ENCODE measurements around the gene TCF15.
"Not testable (repeated sequence)": the region's sequence is repeated elsewhere in the genome, so short reads cannot be mapped to it uniquely, and the experiment has no call there.

TCF15 gene

GRCh38 chr20:646868-647233, 36.7 kb upstream of the TCF15 start:
- Mint-ChIP-seq H3K9me3 (no peaks in the 10 kb centered on the region), H3K27me3 (peaks cover 12% of the 10 kb centered on the region), H3K36me3 (ENCODE audit: low read depth) (peaks cover 37% of the 10 kb centered on the region), H3K4me1 (peaks cover 19% of the 10 kb centered on the region), H3K27ac (no peak overlapping the region), H3K4me3 (no peak overlapping the region)
- no peak for DNase-seq
- ATAC-seq, result no peak

- no peak for ATAC-seq
- Mint-ChIP-seq H3K36me3 (ENCODE audit: low read depth) (peaks cover 37% of the 10 kb centered on the region), H3K4me3 (no peak overlapping the region), H3K9me3 (no peaks in the 10 kb centered on the region), H3K27ac (no peak overlapping the region), H3K27me3 (peaks cover 15% of the 10 kb centered on the region), H3K4me1 (peaks cover 17% of the 10 kb centered on the region)
- DNase-seq, result no peak
Observed at GRCh38 chr20:646107-646867, 36.2 kb upstream of the TCF15 start.

- no peak overlapping the region for H3K27ac Mint-ChIP-seq
- no peaks in the 10 kb centered on the region for H3K9me3 Mint-ChIP-seq
- ATAC-seq (peak; percentile 63), DNase-seq (peak; percentile 83)
- H3K36me3 Mint-ChIP-seq (ENCODE audit: low read depth), result peaks cover 33% of the 10 kb centered on the region
- peaks cover 19% of the 10 kb centered on the region for H3K4me1 Mint-ChIP-seq
- peaks cover 18% of the 10 kb centered on the region for H3K27me3 Mint-ChIP-seq
- no peak overlapping the region for H3K4me3 Mint-ChIP-seq
Observed at GRCh38 chr20:645318-646106, 35.4 kb upstream of the TCF15 start.

- ATAC-seq, result no peak
- peaks cover 15% of the 10 kb centered on the region for H3K4me1 Mint-ChIP-seq
- no peak overlapping the region for H3K4me3 Mint-ChIP-seq
- H3K36me3 Mint-ChIP-seq (ENCODE audit: low read depth), result peaks cover 27% of the 10 kb centered on the region
- H3K9me3 Mint-ChIP-seq, result no peaks in the 10 kb centered on the region
- H3K27me3 Mint-ChIP-seq, result peaks cover 24% of the 10 kb centered on the region
- DNase-seq, result no peak
- no peak overlapping the region for H3K27ac Mint-ChIP-seq
Observed at GRCh38 chr20:644692-645317, 34.7 kb upstream of the TCF15 start.

- ATAC-seq (peak; percentile 17), DNase-seq (no peak)
- Mint-ChIP-seq H3K27me3 (peaks cover 26% of the 10 kb centered on the region), H3K4me1 (peaks cover 15% of the 10 kb centered on the region), H3K27ac (no peak overlapping the region), H3K9me3 (no peaks in the 10 kb centered on the region), H3K36me3 (ENCODE audit: low read depth) (peaks cover 9% of the 10 kb centered on the region), H3K4me3 (no peak overlapping the region)
Observed at GRCh38 chr20:642398-643174, 32.5 kb upstream of the TCF15 start.

- not testable (repeated sequence) for H3K9me3 Mint-ChIP-seq; H3K36me3 Mint-ChIP-seq (ENCODE audit: low read depth); H3K4me3 Mint-ChIP-seq; ATAC-seq; H3K27ac Mint-ChIP-seq; DNase-seq
- peaks cover 26% of the 10 kb centered on the region for H3K27me3 Mint-ChIP-seq
- peaks cover 15% of the 10 kb centered on the region for H3K4me1 Mint-ChIP-seq
Observed at GRCh38 chr20:642013-642397, 31.9 kb upstream of the TCF15 start.

GRCh38 chr20:641516-641875, 31.4 kb upstream of the TCF15 start:
- Mint-ChIP-seq H3K4me1 (peaks cover 13% of the 10 kb centered on the region), H3K36me3 (ENCODE audit: low read depth) (no peaks in the 10 kb centered on the region), H3K9me3 (no peaks in the 10 kb centered on the region), H3K4me3 (peak overlapping the region; percentile 46), H3K27me3 (peaks cover 26% of the 10 kb centered on the region), H3K27ac (no peak overlapping the region)
- no peak for ATAC-seq
- no peak for DNase-seq

GRCh38 chr20:640674-641515, 30.8 kb upstream of the TCF15 start:
- H3K36me3 Mint-ChIP-seq (ENCODE audit: low read depth), result no peaks in the 10 kb centered on the region
- H3K4me1 Mint-ChIP-seq, result peaks cover 13% of the 10 kb centered on the region
- H3K27ac Mint-ChIP-seq, result no peak overlapping the region
- DNase-seq (no peak), ATAC-seq (no peak)
- peaks cover 26% of the 10 kb centered on the region for H3K27me3 Mint-ChIP-seq
- no peaks in the 10 kb centered on the region for H3K9me3 Mint-ChIP-seq
- H3K4me3 Mint-ChIP-seq, result no peak overlapping the region

- H3K4me3 Mint-ChIP-seq, result no peak overlapping the region
- H3K4me1 Mint-ChIP-seq, result peaks cover 8% of the 10 kb centered on the region
- DNase-seq, result no peak
- ATAC-seq, result no peak
- H3K36me3 Mint-ChIP-seq (ENCODE audit: low read depth), result no peaks in the 10 kb centered on the region
- H3K27me3 Mint-ChIP-seq, result peaks cover 30% of the 10 kb centered on the region
- H3K9me3 Mint-ChIP-seq, result no peaks in the 10 kb centered on the region
- no peak overlapping the region for H3K27ac Mint-ChIP-seq
Observed at GRCh38 chr20:638579-638978, 28.5 kb upstream of the TCF15 start.

GRCh38 chr20:637559-637958, 27.4 kb upstream of the TCF15 start:
- Mint-ChIP-seq H3K27me3 (peaks cover 20% of the 10 kb centered on the region), H3K27ac (no peak overlapping the region), H3K4me1 (peaks cover 5% of the 10 kb centered on the region), H3K9me3 (no peaks in the 10 kb centered on the region), H3K36me3 (ENCODE audit: low read depth) (no peaks in the 10 kb centered on the region), H3K4me3 (no peak overlapping the region)
- DNase-seq, result no peak
- ATAC-seq, result no peak

- Mint-ChIP-seq H3K4me3 (no peak overlapping the region), H3K9me3 (no peaks in the 10 kb centered on the region), H3K36me3 (ENCODE audit: low read depth) (no peaks in the 10 kb centered on the region), H3K4me1 (no peaks in the 10 kb centered on the region), H3K27ac (no peak overlapping the region), H3K27me3 (peaks cover 17% of the 10 kb centered on the region)
- ATAC-seq (no peak), DNase-seq (no peak)
Observed at GRCh38 chr20:635893-636338, 25.8 kb upstream of the TCF15 start.

- ATAC-seq (no peak), DNase-seq (no peak)
- no peak overlapping the region for H3K4me3 Mint-ChIP-seq
- H3K9me3 Mint-ChIP-seq, result no peaks in the 10 kb centered on the region
- H3K4me1 Mint-ChIP-seq, result no peaks in the 10 kb centered on the region
- peaks cover 19% of the 10 kb centered on the region for H3K27me3 Mint-ChIP-seq
- H3K36me3 Mint-ChIP-seq (ENCODE audit: low read depth), result no peaks in the 10 kb centered on the region
- no peak overlapping the region for H3K27ac Mint-ChIP-seq
Observed at GRCh38 chr20:635028-635892, 25.2 kb upstream of the TCF15 start.

All from activated naive CD8-positive, alpha-beta T cell treated with anti-CD3 and anti-CD28 coated beads, Interleukin-2, amount 50 U/mL, for 24 hours (primary cell).